Loucy (cell line): ENCODE measurements around the gene CERS4.

ENCODE experiments used
- H2AFZ ChIP-seq: fragments of 200-600 bp; sonication (generic); 2 replicates; pipeline ENCODE4 v1.6.0; 2016; ENCODE audit warnings: antibody characterized with exemption, mild to moderate bottlenecking, low read length, moderate library complexity
- H3F3A ChIP-seq: fragments of 200-600 bp; 2 replicates; pipeline ENCODE4 v1.6.0; 2016; ENCODE audit warnings: antibody characterized with exemption, low read depth, mild to moderate bottlenecking
- H3K27me3 ChIP-seq: fragments of 200-600 bp; sonication (generic); 2 replicates; pipeline ENCODE4 v1.6.1; 2014; ENCODE audit warnings: low read length, mild to moderate bottlenecking; ENCODE audit not compliant: insufficient read depth, poor library complexity, severe bottlenecking
- H3K36me3 ChIP-seq: fragments of 200-600 bp; sonication (generic); 2 replicates; pipeline ENCODE4 v1.6.1; 2016; ENCODE audit warnings: low read length; ENCODE audit not compliant: insufficient read depth
- H3K4me1 ChIP-seq: fragments of 200-600 bp; sonication (generic); 2 replicates; pipeline ENCODE4 v1.5.1; 2014; ENCODE audit warnings: low read length, mild to moderate bottlenecking; ENCODE audit not compliant: insufficient read depth, poor library complexity, severe bottlenecking
- H3K4me2 ChIP-seq: fragments of 200-600 bp; sonication (generic); 2 replicates; pipeline ENCODE4 v1.6.0; 2014; ENCODE audit warnings: antibody characterized with exemption, low read length, low read depth, mild to moderate bottlenecking; ENCODE audit not compliant: poor library complexity, severe bottlenecking
- H3K4me3 ChIP-seq: fragments of 200-600 bp; sonication (generic); 2 replicates; pipeline ENCODE4 v1.5.1; 2014; ENCODE audit warnings: low read length, mild to moderate bottlenecking, mixed read lengths; ENCODE audit not compliant: poor library complexity, severe bottlenecking
- H3K79me2 ChIP-seq: fragments of 200-600 bp; sonication (generic); 2 replicates; pipeline ENCODE4 v1.6.1; 2014; ENCODE audit warnings: low read length; ENCODE audit not compliant: insufficient read depth
- H3K9ac ChIP-seq: fragments of 200-600 bp; sonication (generic); 2 replicates; pipeline ENCODE4 v1.6.0; 2014; ENCODE audit warnings: mild to moderate bottlenecking, low read depth, low read length, moderate library complexity; ENCODE audit not compliant: poor library complexity, severe bottlenecking
- H3K9me2 ChIP-seq: fragments of 200-600 bp; sonication (generic); replicated peaks from 2 replicates; pipeline ENCODE4 v1.6.1; 2016; ENCODE audit warnings: low read depth, low read length, mixed read lengths
- H3K9me3 ChIP-seq: fragments of 200-600 bp; sonication (generic); 2 replicates; pipeline ENCODE4 v1.6.1; 2014; ENCODE audit warnings: mild to moderate bottlenecking, antibody characterized with exemption, low read length, low read depth; ENCODE audit not compliant: insufficient read depth
- H4K20me1 ChIP-seq: fragments of 200-600 bp; sonication (generic); 2 replicates; pipeline ENCODE4 v1.6.0; 2014; ENCODE audit warnings: antibody characterized with exemption, low read length, mild to moderate bottlenecking; ENCODE audit not compliant: insufficient read depth, poor library complexity, severe bottlenecking
- EZH2phosphoT487 ChIP-seq: fragments of 200-600 bp; IDR thresholded peaks from 2 replicates; pipeline ENCODE4 v1.6.1; 2018; ENCODE audit warnings: antibody characterized with exemption, mild to moderate bottlenecking, moderate library complexity, borderline replicate concordance
- TF ChIP-seq, protein P1 (sequence below): fragments of 200-600 bp; sonication (generic); conservative IDR thresholded peaks from 2 replicates; pipeline ENCODE4 v1.5.1; 2014; ENCODE audit warnings: mild to moderate bottlenecking, antibody characterized with exemption, low read length

The CERS4 gene

DNA sequence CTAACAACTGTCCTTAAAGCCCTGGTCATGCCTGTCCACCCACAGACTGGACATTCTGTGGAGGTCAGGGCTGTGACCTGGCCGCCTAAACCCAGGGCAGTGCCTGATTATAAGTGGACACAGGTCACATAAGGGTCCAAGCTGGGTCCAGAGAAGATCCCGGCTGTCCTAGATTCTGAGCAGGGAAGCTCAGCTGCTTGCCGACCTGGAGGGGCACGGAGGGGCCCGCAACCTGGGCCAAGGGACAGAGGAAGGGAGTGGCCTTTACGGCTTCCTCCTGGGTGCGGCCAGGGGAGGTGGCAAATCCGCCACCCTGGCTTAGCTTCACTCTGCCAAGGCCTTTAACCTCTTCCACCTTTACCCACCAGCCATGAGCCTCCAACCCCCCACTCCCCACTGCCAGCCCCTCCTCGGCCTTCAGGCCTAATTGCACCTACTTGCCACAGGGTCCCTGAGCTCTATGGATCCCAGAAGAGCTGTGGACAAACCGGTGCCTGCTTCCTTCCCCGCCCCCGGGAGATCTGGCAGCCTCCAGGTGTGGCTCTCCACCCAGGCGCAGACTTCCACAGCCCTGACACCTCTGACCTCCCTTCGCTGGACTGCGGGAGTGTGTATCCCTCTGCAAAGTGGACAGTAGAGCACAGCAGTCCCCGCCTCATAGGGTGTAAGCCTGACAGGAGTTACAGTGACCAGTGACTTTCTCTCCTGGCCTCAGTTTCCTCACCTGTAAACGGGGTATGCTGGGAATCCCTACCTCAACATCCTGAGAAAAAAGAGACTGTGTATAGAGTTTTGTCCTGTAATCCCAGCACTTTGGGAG is 97.3 kb downstream of the CERS4 start:
- Histone ChIP-seq H3K4me1 (peaks cover 20% of the 10 kb centered on the region), H3K36me3 (peaks cover 11% of the 10 kb centered on the region; the same call in 1 of the 2 replicates), H3K4me3 (peak overlapping the region; percentile 92), H3K4me2 (peak overlapping the region; percentile 87), H3F3A (no peaks in the 10 kb centered on the region), H3K27me3 (no peaks in the 10 kb centered on the region), H3K9ac (peak overlapping the region; percentile 83), H3K9me2 (no peaks in the 10 kb centered on the region), H3K9me3 (no peaks in the 10 kb centered on the region), H3K79me2 (peaks cover 51% of the 10 kb centered on the region), H2AFZ (no peak overlapping the region), H4K20me1 (peaks cover 8% of the 10 kb centered on the region)
- TF ChIP-seq EZH2phosphoT487: no peak
- TF ChIP-seq, protein P1, sequence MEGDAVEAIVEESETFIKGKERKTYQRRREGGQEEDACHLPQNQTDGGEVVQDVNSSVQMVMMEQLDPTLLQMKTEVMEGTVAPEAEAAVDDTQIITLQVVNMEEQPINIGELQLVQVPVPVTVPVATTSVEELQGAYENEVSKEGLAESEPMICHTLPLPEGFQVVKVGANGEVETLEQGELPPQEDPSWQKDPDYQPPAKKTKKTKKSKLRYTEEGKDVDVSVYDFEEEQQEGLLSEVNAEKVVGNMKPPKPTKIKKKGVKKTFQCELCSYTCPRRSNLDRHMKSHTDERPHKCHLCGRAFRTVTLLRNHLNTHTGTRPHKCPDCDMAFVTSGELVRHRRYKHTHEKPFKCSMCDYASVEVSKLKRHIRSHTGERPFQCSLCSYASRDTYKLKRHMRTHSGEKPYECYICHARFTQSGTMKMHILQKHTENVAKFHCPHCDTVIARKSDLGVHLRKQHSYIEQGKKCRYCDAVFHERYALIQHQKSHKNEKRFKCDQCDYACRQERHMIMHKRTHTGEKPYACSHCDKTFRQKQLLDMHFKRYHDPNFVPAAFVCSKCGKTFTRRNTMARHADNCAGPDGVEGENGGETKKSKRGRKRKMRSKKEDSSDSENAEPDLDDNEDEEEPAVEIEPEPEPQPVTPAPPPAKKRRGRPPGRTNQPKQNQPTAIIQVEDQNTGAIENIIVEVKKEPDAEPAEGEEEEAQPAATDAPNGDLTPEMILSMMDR: no peak

DNA sequence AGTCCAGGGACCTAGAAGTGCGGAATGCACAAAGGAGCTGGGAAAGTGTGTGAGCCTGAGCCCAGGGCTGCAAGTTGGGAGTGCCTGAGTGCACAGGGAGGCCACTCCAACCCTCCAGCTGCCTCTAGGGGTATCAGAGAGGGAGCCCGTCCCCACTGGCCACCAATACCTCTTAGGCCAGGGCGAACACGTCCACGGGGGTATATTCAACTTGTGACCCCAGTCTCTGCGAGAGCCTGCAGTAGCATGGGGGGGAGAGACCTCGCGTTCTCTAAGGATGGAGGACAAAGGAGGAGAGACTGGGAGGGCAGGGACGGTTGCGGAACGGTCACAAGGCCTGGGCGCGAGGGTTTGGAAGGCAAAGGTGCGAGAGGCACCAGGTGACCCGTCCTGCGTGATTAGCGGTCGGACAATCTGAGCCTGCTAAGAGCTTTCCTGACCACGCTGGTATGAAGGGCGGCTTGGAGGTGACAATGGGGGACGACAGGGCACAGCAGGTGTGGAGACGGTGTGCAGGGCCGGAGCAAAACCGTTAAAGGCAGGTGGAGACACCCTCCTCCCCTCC is 98.3 kb downstream of the CERS4 start:
- H3K9me2 ChIP-seq: no peaks in the 10 kb centered on the region

DNA sequence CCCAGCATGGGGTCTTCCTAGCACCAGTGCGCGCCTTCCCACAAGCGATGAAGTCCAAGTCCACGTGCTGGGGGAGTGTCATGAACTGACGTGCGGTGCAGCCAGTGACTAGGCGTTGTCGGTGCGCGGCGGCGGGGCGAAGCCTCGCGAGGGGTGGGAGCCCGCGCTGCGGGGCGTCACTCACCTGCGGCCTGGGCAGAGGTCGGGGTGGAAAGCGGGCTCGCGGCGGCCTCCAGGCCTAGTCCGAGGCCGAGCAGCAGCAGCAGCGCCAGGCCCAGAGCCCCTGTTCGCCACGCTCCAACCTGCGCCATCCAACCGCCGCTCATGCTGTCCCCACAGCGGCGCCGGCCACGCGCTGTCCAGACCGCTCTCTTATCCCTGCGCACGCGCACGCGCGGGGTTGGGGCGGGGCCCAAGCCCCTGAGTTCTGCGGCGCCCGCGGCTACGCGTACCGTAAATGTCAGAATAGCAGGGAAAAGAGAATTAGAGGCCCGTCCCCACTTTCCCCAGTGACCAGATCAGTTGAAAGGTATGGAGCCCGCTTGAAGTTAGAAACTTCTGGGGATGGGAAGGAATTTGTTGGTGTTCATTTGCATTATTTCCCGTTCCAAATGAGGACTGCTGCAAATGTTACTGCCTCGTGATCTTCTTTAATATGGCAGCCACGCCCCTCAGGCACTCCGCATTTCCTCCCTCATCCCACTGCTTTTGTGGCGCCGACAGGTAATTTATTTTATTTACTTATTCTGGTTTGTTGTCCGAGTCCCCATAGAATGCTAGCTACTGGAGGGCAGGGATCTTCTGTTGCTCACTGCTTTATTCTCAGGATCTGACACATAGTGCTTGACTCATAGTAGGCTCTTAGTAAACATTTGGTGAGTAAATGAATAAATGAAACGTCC is 99.0 kb downstream of the CERS4 start, which contains the start of gene CD320:
TSS of gene CD320 (minus strand) at position 394 of the 902 bp plus-strand sequence. CDS start at position 326, 68 bp downstream.
- H3K9ac ChIP-seq: peak within 1 kb of the TSS; percentile 83
- peak within 1 kb of the TSS; percentile 83 for H2AFZ ChIP-seq
- H3K4me2 ChIP-seq: peak within 1 kb of the TSS; percentile 87
- peaks cover 8% of the 10 kb centered on the region for H4K20me1 ChIP-seq
- H3K9me3 ChIP-seq: no peaks in the 10 kb centered on the region
- H3K36me3 ChIP-seq: no peaks in the 10 kb centered on the region; the same call in 1 of the 2 replicates
- TF ChIP-seq, protein P1: no peak
- no peak for TF ChIP-seq EZH2phosphoT487
- no peaks in the 10 kb centered on the region for H3K9me2 ChIP-seq
- peaks cover 20% of the 10 kb centered on the region for H3K4me1 ChIP-seq
- H3K4me3 ChIP-seq: peak within 1 kb of the TSS; percentile 92
- H3F3A ChIP-seq: no peaks in the 10 kb centered on the region
- peaks cover 51% of the 10 kb centered on the region for H3K79me2 ChIP-seq
- H3K27me3 ChIP-seq: no peaks in the 10 kb centered on the region

More for the DNA sequence above, 98.3 kb downstream of the CERS4 start:
- Histone ChIP-seq H4K20me1 (peaks cover 8% of the 10 kb centered on the region), H3K79me2 (peaks cover 51% of the 10 kb centered on the region), H3K4me3 (peak overlapping the region; percentile 92), H3K4me1 (peaks cover 20% of the 10 kb centered on the region), H3K36me3 (peaks cover 4% of the 10 kb centered on the region; the same call in 1 of the 2 replicates), H3K4me2 (peak overlapping the region; percentile 87), H3F3A (no peaks in the 10 kb centered on the region), H2AFZ (peak overlapping the region; percentile 83), H3K9me3 (no peaks in the 10 kb centered on the region), H3K9ac (peak overlapping the region; percentile 83), H3K27me3 (no peaks in the 10 kb centered on the region)
- TF ChIP-seq EZH2phosphoT487: no peak
- TF ChIP-seq, protein P1: no peak
